GM23248 (cell line): ENCODE measurements around the gene GNLY. TPM values are rescaled to one million over a fixed set of nuclear protein-coding genes. Genes with fewer than 3 reads are reported as not detected.
A peak's percentile ranks its signal among the peaks of the same experiment; 100 is the strongest.

Experiments used
- DNase-seq: peaks from one replicate; pipeline ENCODE4 v3.0.0-alpha.2; 2015
- H2AFZ ChIP-seq: fragments of 200-600 bp; sonication (generic); 2 replicates; pipeline ENCODE4 v1.6.1; 2016; ENCODE audit warnings: antibody characterized with exemption
- H3F3A ChIP-seq: fragments of 200-600 bp; sonication (generic); 2 replicates; pipeline ENCODE4 v1.6.1; 2016; ENCODE audit warnings: mild to moderate bottlenecking, antibody characterized with exemption, mixed run types; ENCODE audit not compliant: insufficient read depth
- H3K27ac ChIP-seq: fragments of 200-600 bp; sonication (generic); 2 replicates; pipeline ENCODE4 v1.5.1; 2016; ENCODE audit warnings: mild to moderate bottlenecking
- H3K27me3 ChIP-seq: fragments of 200-600 bp; sonication (generic); replicated peaks from 2 replicates; pipeline ENCODE4 v1.6.1; 2016; ENCODE audit warnings: mild to moderate bottlenecking; ENCODE audit not compliant: insufficient read depth
- H3K36me3 ChIP-seq: fragments of 200-600 bp; sonication (generic); 2 replicates; pipeline ENCODE4 v1.6.1; 2016; ENCODE audit warnings: low read depth, mild to moderate bottlenecking
- H3K4me1 ChIP-seq: fragments of 200-600 bp; sonication (generic); 2 replicates; pipeline ENCODE4 v1.6.1; 2016; ENCODE audit warnings: mild to moderate bottlenecking; ENCODE audit not compliant: insufficient read depth
- H3K4me2 ChIP-seq: fragments of 200-600 bp; sonication (generic); one replicate; pipeline ENCODE4 v1.6.1; 2016; ENCODE audit warnings: mild to moderate bottlenecking; ENCODE audit not compliant: unreplicated experiment
- H3K4me3 ChIP-seq: fragments of 200-600 bp; sonication (generic); 2 replicates; pipeline ENCODE4 v1.5.1; 2016; ENCODE audit warnings: mild to moderate bottlenecking
- H3K79me2 ChIP-seq: fragments of 200-600 bp; sonication (generic); 2 replicates; pipeline ENCODE4 v1.6.1; 2016; ENCODE audit warnings: mild to moderate bottlenecking; ENCODE audit not compliant: insufficient read depth
- H3K9ac ChIP-seq: fragments of 200-600 bp; sonication (generic); 2 replicates; pipeline ENCODE4 v1.6.1; 2016; ENCODE audit warnings: mild to moderate bottlenecking
- H3K9me2 ChIP-seq: fragments of 200-600 bp; sonication (generic); 2 replicates; pipeline ENCODE4 v1.6.1; 2016; ENCODE audit warnings: mixed run types, mild to moderate bottlenecking, moderate library complexity; ENCODE audit not compliant: insufficient read depth
- H3K9me3 ChIP-seq: fragments of 200-600 bp; sonication (generic); one replicate; pipeline ENCODE4 v1.6.1; 2017; ENCODE audit warnings: low read depth
- H4K20me1 ChIP-seq: fragments of 200-600 bp; sonication (generic); 2 replicates; pipeline ENCODE4 v1.6.0; 2016; ENCODE audit not compliant: insufficient read depth
- EZH2 ChIP-seq: fragments of 200-600 bp; sonication (generic); IDR thresholded peaks from 2 replicates; pipeline ENCODE4 v1.6.1; 2018; ENCODE audit warnings: antibody characterized with exemption, mild to moderate bottlenecking; ENCODE audit not compliant: insufficient read depth, poor library complexity, severe bottlenecking
- EZH2phosphoT487 ChIP-seq: fragments of 200-600 bp; sonication (generic); IDR thresholded peaks from 2 replicates; pipeline ENCODE4 v1.6.1; 2018; ENCODE audit warnings: antibody characterized with exemption, moderate library complexity, mild to moderate bottlenecking, low read depth; ENCODE audit not compliant: insufficient read depth
- WGBS, 2 experiments: methylation state at CpG; one replicate each; pipeline ENCODE4 v1.1.6; 2015 to 2017; ENCODE audit warnings: low lambda C conversion rate in 2 of 2, low coverage in 1 of 2; ENCODE audit errors: missing lambda C conversion rate in 2 of 2; 5-methylcytosine and 5-hydroxymethylcytosine counted together
- in situ Hi-C: fragments of 300-500 bp; cut with MboI; formaldehyde crosslinking; loops from 2 replicates; pipeline ENCODE4 v1.15.0; 2020
- polyA plus RNA-seq: library from polyadenylated mRNA; unstranded; fragments of >200 nt; fragmentation: Nextera tagmentation; extraction: Ambion mirVana; gene quantifications from 2 replicates; pipeline ENCODE4 v1.2.1, GENCODE V29; 2016
- total RNA-seq: library from RNA; depleted of rRNA; stranded (reverse); fragments of >200 nt; shearing (Covaris generic); gene quantifications from 2 replicates; pipeline ENCODE4 v1.2.3, GENCODE V29; 2014

The GNLY gene
- total and polyA plus RNA-seq, 2 experiments from 2014 or later = not detected

GRCh38 chr2:85662899-85663593 lies 31.1 kb upstream of the GNLY start:
- H3K36me3 ChIP-seq = no peaks in the 10 kb centered on the region
- WGBS, 2 experiments = 83 to 84% methylated on average over 10 of the region's 10 CpGs
- no peak overlapping the region for H2AFZ ChIP-seq
- TF ChIP-seq EZH2phosphoT487 (no peak), EZH2 (no peak)
- no peak overlapping the region for H3K4me3 ChIP-seq
- H3K79me2 ChIP-seq = no peaks in the 10 kb centered on the region
- H3K9me3 ChIP-seq = no peaks in the 10 kb centered on the region
- H3K27me3 ChIP-seq = no peaks in the 10 kb centered on the region
- H3K4me2 ChIP-seq = no peak overlapping the region
- no peaks in the 10 kb centered on the region for H4K20me1 ChIP-seq
- DNase-seq = peak; percentile 97
- no peak overlapping the region for H3K27ac ChIP-seq
- peaks cover 7% of the 10 kb centered on the region for H3K4me1 ChIP-seq
- peaks cover 2% of the 10 kb centered on the region; the same call in 1 of the 2 replicates for H3F3A ChIP-seq
- in situ Hi-C loops = no loop called here
- H3K9ac ChIP-seq = no peak overlapping the region
- H3K9me2 ChIP-seq = no peaks in the 10 kb centered on the region

- Histone ChIP-seq H3K79me2 (no peaks in the 10 kb centered on the region), H3K36me3 (no peaks in the 10 kb centered on the region), H3K4me1 (peaks cover 16% of the 10 kb centered on the region), H3K4me2 (no peak overlapping the region), H3F3A (no peaks in the 10 kb centered on the region; the same call in 1 of the 2 replicates), H4K20me1 (no peaks in the 10 kb centered on the region), H3K9me3 (no peaks in the 10 kb centered on the region), H3K9me2 (no peaks in the 10 kb centered on the region), H2AFZ (no peak overlapping the region), H3K4me3 (no peak overlapping the region), H3K27me3 (no peaks in the 10 kb centered on the region), H3K27ac (no peak overlapping the region), H3K9ac (no peak overlapping the region)
- 97% methylated on average over 22 to 23 of the region's 23 CpGs for WGBS, 2 experiments
- TF ChIP-seq EZH2 (no peak), EZH2phosphoT487 (no peak)
- DNase-seq = no peak
- in situ Hi-C loops = no loop called here
Observed at GRCh38 chr2:85663594-85664565, 30.3 kb upstream of the GNLY start.

- no peaks in the 10 kb centered on the region for H3K79me2 ChIP-seq
- no peaks in the 10 kb centered on the region for H3K9me3 ChIP-seq
- DNase-seq = no peak
- no peaks in the 10 kb centered on the region for H3K27me3 ChIP-seq
- no peak overlapping the region for H3K9ac ChIP-seq
- H2AFZ ChIP-seq = no peak overlapping the region
- no peak overlapping the region for H3K4me3 ChIP-seq
- no peaks in the 10 kb centered on the region; the same call in 1 of the 2 replicates for H3F3A ChIP-seq
- no peak overlapping the region for H3K27ac ChIP-seq
- no peaks in the 10 kb centered on the region for H3K36me3 ChIP-seq
- H3K4me1 ChIP-seq = peaks cover 17% of the 10 kb centered on the region
- 82 to 87% methylated on average over 11 of the region's 11 CpGs for WGBS, 2 experiments
- H3K9me2 ChIP-seq = no peaks in the 10 kb centered on the region
- no peak overlapping the region for H3K4me2 ChIP-seq
- in situ Hi-C loops = no loop called here
- no peak for TF ChIP-seq EZH2
- H4K20me1 ChIP-seq = no peaks in the 10 kb centered on the region
Observed at GRCh38 chr2:85665264-85665937, 28.8 kb upstream of the GNLY start.

GRCh38 chr2:85666016-85666415 lies 28.1 kb upstream of the GNLY start:
- no peak overlapping the region for H3K27ac ChIP-seq
- no peak for DNase-seq
- WGBS, 2 experiments = 87 to 88% methylated on average over 6 of the region's 6 CpGs
- no peak overlapping the region for H3K9ac ChIP-seq
- H3K27me3 ChIP-seq = no peaks in the 10 kb centered on the region
- H3K4me3 ChIP-seq = no peak overlapping the region
- H3K9me2 ChIP-seq = no peaks in the 10 kb centered on the region
- H3K4me2 ChIP-seq = no peak overlapping the region
- no peaks in the 10 kb centered on the region; the same call in 1 of the 2 replicates for H3F3A ChIP-seq
- no peaks in the 10 kb centered on the region for H3K9me3 ChIP-seq
- H2AFZ ChIP-seq = no peak overlapping the region
- H3K4me1 ChIP-seq = peaks cover 17% of the 10 kb centered on the region
- no peak for TF ChIP-seq EZH2
- no peak for TF ChIP-seq EZH2phosphoT487
- H3K36me3 ChIP-seq = no peaks in the 10 kb centered on the region
- in situ Hi-C loops = no loop called here
- no peaks in the 10 kb centered on the region for H4K20me1 ChIP-seq
- H3K79me2 ChIP-seq = no peaks in the 10 kb centered on the region
